GM12878 (cell line): ENCODE measurements around the gene NAALADL2. TPM values are rescaled to one million over a fixed set of nuclear protein-coding genes. Genes with fewer than 3 reads are reported as not detected.

Source experiments
- ATAC-seq: fragments of 200-7000 bp; cut with Tn5 transposase; 3 replicates; pipeline ENCODE4 v1.9.1; 2020; ENCODE audit warnings: mild to moderate bottlenecking, moderate library complexity
- BruUV-seq: library from RNA; stranded (reverse); fragments of 400-500 nt; replicated peaks from 2 replicates; lab custom pipeline; 2021; lab: Mats Ljungman, UMichigan
- CTCF ChIA-PET: fragments of 300-600 bp; sonication (Branson Sonifier 250); formaldehyde crosslinking; extraction: SDS; loops from one replicate; lab custom pipeline; 2021; ENCODE audit warnings: inconsistent platforms; lab: Yijun Ruan, JAX
- POLR2A ChIA-PET: fragments of 350-600 bp; formaldehyde crosslinking; extraction: SDS; loops from one replicate; lab custom pipeline; 2021; ENCODE audit warnings: inconsistent platforms; lab: Charles Lee
- RAD21 ChIA-PET: fragments of 300-600 bp; sonication (Branson Sonifier 250); formaldehyde crosslinking; loops from one replicate; lab custom pipeline; 2023; ENCODE audit warnings: antibody characterized with exemption; ENCODE audit not compliant: unreplicated experiment; lab: Charles Lee
- SMC1A ChIA-PET: fragments of 300-600 bp; sonication (Branson Sonifier 250); formaldehyde crosslinking; loops from one replicate; lab custom pipeline; 2023; ENCODE audit not compliant: unreplicated experiment, uncharacterized antibody; lab: Charles Lee
- DNase-seq: peaks from one replicate; pipeline ENCODE4 v3.0.0-alpha.2; 2011; ENCODE audit warnings: low read depth, low spot score
- FAIRE-seq: peaks from 3 replicates; lab custom pipeline; 2011; peaks lifted over from hg19 to GRCh38; lab: Jason Lieb, UNC
- H2AFZ ChIP-seq: 2 replicates; pipeline ENCODE4 v1.6.0; 2011; ENCODE audit warnings: low read depth, low read length, control low read depth; ENCODE audit not compliant: control insufficient read depth
- H3K27ac ChIP-seq: 2 replicates; pipeline ENCODE4 v1.5.1; 2011; ENCODE audit warnings: control low read depth; ENCODE audit not compliant: control insufficient read depth, insufficient read depth
- H3K27me3 ChIP-seq, 2 experiments: replicated peaks in 1 of 2; 2 replicates each; pipeline versions ENCODE4 v1.6.0 to v1.6.1; 2011; ENCODE audit warnings: low read length in 1 of 2; ENCODE audit not compliant: control insufficient read depth in 2 of 2, insufficient read depth in 2 of 2
- H3K36me3 ChIP-seq, 2 experiments: 2 replicates each; pipeline ENCODE4 v1.5.1; 2011; ENCODE audit warnings: low read length in 1 of 2; ENCODE audit not compliant: control insufficient read depth in 2 of 2, insufficient read depth in 2 of 2
- H3K4me1 ChIP-seq: 2 replicates; pipeline ENCODE4 v1.6.1; 2011; ENCODE audit warnings: mild to moderate bottlenecking, low read length, moderate library complexity, mixed read lengths; ENCODE audit not compliant: control insufficient read depth, insufficient read depth
- H3K4me2 ChIP-seq: 2 replicates; pipeline ENCODE4 v1.6.0; 2011; ENCODE audit warnings: control low read depth; ENCODE audit not compliant: control insufficient read depth, insufficient read depth
- H3K4me3 ChIP-seq: fragments of 200-600 bp; sonication (generic); 2 replicates; pipeline ENCODE4 v1.5.1; 2016
- H3K79me2 ChIP-seq: 2 replicates; pipeline ENCODE4 v1.6.0; 2011; ENCODE audit warnings: low read length; ENCODE audit not compliant: control insufficient read depth, insufficient read depth
- H3K9ac ChIP-seq: 2 replicates; pipeline ENCODE4 v1.8.0; 2011; ENCODE audit warnings: low read length, control low read depth, mixed read lengths; ENCODE audit not compliant: control insufficient read depth, insufficient read depth
- H3K9me3 ChIP-seq: replicated peaks from 3 replicates; pipeline ENCODE4 v1.5.1; 2011; ENCODE audit warnings: mild to moderate bottlenecking, low read length; ENCODE audit not compliant: control insufficient read depth, insufficient read depth
- H4K20me1 ChIP-seq: 2 replicates; pipeline ENCODE4 v1.6.0; 2011; ENCODE audit not compliant: control insufficient read depth, insufficient read depth
- CBFB ChIP-seq: IDR thresholded peaks from 2 replicates; pipeline ENCODE4 v1.6.1; 2016; ENCODE audit warnings: antibody characterized with exemption, low read depth
- CHD1 ChIP-seq: IDR thresholded peaks from 2 replicates; pipeline ENCODE4 v1.6.1; 2012; ENCODE audit warnings: low read depth, low read length, improper control_type of control experiment
- ETV6 ChIP-seq, 2 experiments: fragments of 450-650 bp in 1 of 2; IDR thresholded peaks in 1 of 2; conservative IDR thresholded peaks in 1 of 2; 2 replicates each; pipeline ENCODE4 v1.6.1; 2014; ENCODE audit warnings: antibody characterized with exemption in 1 of 2, borderline replicate concordance in 1 of 2, low read depth in 1 of 2, mild to moderate bottlenecking in 1 of 2, moderate library complexity in 1 of 2
- LARP7 ChIP-seq: fragments of 450-650 bp; IDR thresholded peaks from 2 replicates; pipeline ENCODE4 v1.6.1; 2017; ENCODE audit warnings: mild to moderate bottlenecking
- NKRF ChIP-seq: fragments of 450-650 bp; conservative IDR thresholded peaks from 2 replicates; pipeline ENCODE4 v1.6.1; 2017; ENCODE audit warnings: mild to moderate bottlenecking, moderate library complexity
- RCOR1 ChIP-seq: conservative IDR thresholded peaks from 2 replicates; pipeline ENCODE4 v1.6.1; 2012; ENCODE audit warnings: low read depth, low read length, improper control_type of control experiment
- REST ChIP-seq: IDR thresholded peaks from 2 replicates; pipeline ENCODE4 v1.6.1; 2012; ENCODE audit warnings: mild to moderate bottlenecking, low read depth, low read length
- WRNIP1 ChIP-seq: IDR thresholded peaks from 2 replicates; pipeline ENCODE4 v1.6.1; 2011; ENCODE audit warnings: low read depth, low read length, improper control_type of control experiment, borderline replicate concordance
- ZNF24 ChIP-seq: fragments of 450-650 bp; IDR thresholded peaks from 2 replicates; pipeline ENCODE4 v1.6.1; 2017; ENCODE audit warnings: antibody characterized with exemption, mild to moderate bottlenecking
- WGBS: methylation state at CpG from one replicate; pipeline ENCODE4 v1.1.6; 2016; ENCODE audit warnings: low lambda C conversion rate; ENCODE audit not compliant: insufficient replicate concordance, insufficient coverage; ENCODE audit errors: missing lambda C conversion rate; 5-methylcytosine and 5-hydroxymethylcytosine counted together
- in situ Hi-C: fragments of 300-500 bp; cut with MboI; formaldehyde crosslinking; loops from 9 replicates; pipeline ENCODE4 v1.14.3; 2018; ENCODE audit warnings: mixed read lengths
- intact Hi-C: fragments of 100-400 bp; cut with micrococcal nuclease; formaldehyde crosslinking; loops from one replicate; pipeline ENCODE4 v1.14.2; 2022; ENCODE audit not compliant: unreplicated experiment
- polyA plus RNA-seq, 11 experiments: library from polyadenylated mRNA; depleted of rRNA in 4 of 11; unstranded in 6 of 11; stranded (reverse) in 5 of 11; fragments of >200 nt; fragmentation: Nextera tagmentation in 4 of 11; fragmentation: Illumina TruSeq in 1 of 11; extraction: Ambion mirVana in 4 of 11; extraction: Trizol in 1 of 11; gene quantifications; 1 replicate in 1 of 11; 2 replicates in 10 of 11; pipeline versions ENCODE4 v1.2.1 to v1.2.3, GENCODE V29; 2011 to 2016; ENCODE audit warnings: inconsistent platforms in 2 of 11, missing spikeins in 2 of 11, low read depth in 1 of 11
- total RNA-seq, 4 experiments: library from RNA; depleted of rRNA in 3 of 4; stranded (reverse); fragments of >200 nt in 3 of 4; fragmentation: Illumina TruSeq in 1 of 4; extraction: Trizol in 1 of 4; gene quantifications; 2 replicates each; pipeline versions ENCODE4 v1.2.1 to v1.2.3, GENCODE V29; 2013 to 2021

NAALADL2 gene
- total and polyA plus RNA-seq, 10 of the 15 experiments (the other 5 are each of a cell fraction or from before 2014, with no cell fraction given) = 0.06 to 10.8 (median 0.46) TPM

- no peak for TF ChIP-seq LARP7
- TF ChIP-seq ZNF24 = no peak
- TF ChIP-seq, all 136 proteins: peak for 0
Observed at GRCh38 chr3:175310046-175310445, 450.9 kb downstream of the NAALADL2 start (continued).

- ChIA-PET RAD21 (interaction anchor here (1.0 kb wide), 1 partner anchor 36 kb away, joined by 3 read pairs; no protein-coding TSS in a partner anchor), CTCF (no interaction called here), SMC1A (no interaction called here), POLR2A (no interaction called here)
- Histone ChIP-seq H3K27ac (no peak overlapping the region), H3K4me1 (no peaks in the 10 kb centered on the region), H3K9ac (no peak overlapping the region), H3K4me2 (no peak overlapping the region), H3K27me3 (no peaks in the 10 kb centered on the region), H3K36me3 (no peaks in the 10 kb centered on the region), H3K9me3 (no peaks in the 10 kb centered on the region), H3K4me3 (no peak overlapping the region), H3K79me2 (no peaks in the 10 kb centered on the region), H2AFZ (no peak overlapping the region), H4K20me1 (no peaks in the 10 kb centered on the region)
- WGBS = 0% methylated on average over 1 of the region's 1 CpG
- in situ Hi-C loops (no loop called here), intact Hi-C loops (no loop called here)
- TF ChIP-seq ETV6 (conservative IDR thresholded peaks at IDR 0.05 in 1 of 2, IDR thresholded peaks at IDR 0.05 in 1 of 2; ENCODE audit: borderline replicate concordance in 1 of 2, low read depth in 1 of 2) = peak in 1 of 2 experiments; percentile 53; a peak in 1 of 4 replicates
- TF ChIP-seq WRNIP1 = no peak
- TF ChIP-seq RCOR1 = no peak
- TF ChIP-seq REST = no peak
- TF ChIP-seq CHD1 = no peak
- no peak for TF ChIP-seq NKRF
- no peak for TF ChIP-seq CBFB
- DNase-seq (no peak), FAIRE-seq (no peak), ATAC-seq (no peak)
- no TSS peak for BruUV-seq
Observed at GRCh38 chr3:175311404-175311803, 452.3 kb downstream of the NAALADL2 start.
